Measurements from ENCODE around the gene SUSD6.

Gene SUSD6

DNA sequence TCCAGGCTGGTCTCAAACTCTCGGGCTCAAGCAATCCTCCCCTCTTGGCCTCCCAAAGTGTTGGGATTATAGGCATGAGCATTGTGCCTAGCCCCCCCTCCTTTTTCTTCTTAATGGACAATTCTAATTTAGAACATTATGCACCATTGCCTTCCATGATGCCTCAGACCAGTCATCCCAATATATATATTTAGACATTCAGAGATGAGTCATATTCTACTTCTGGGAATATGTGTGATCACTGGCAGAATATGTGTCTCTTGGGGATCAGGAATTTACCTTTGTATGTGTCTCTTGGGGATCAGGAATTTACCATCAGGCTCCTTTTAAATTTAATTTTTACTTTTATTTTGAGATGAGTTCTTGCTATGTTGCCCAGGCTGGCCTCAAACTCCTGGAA lies 29.2 kb upstream of the SUSD6 start:
- Histone ChIP-seq H4K5ac (ENCODE audit: low read length) (no peak overlapping the region), H3K56ac (ENCODE audit: low read length) (no peak overlapping the region), H3K23ac (ENCODE audit: low read length) (no peak overlapping the region), H4K8ac (ENCODE audit: low read depth, low read length) (no peak overlapping the region), H3K79me2 (ENCODE audit: control insufficient read depth, insufficient read depth, low read length) (no peaks in the 10 kb centered on the region), H3K4me2 (ENCODE audit: low read length) (no peak overlapping the region), H3K18ac (ENCODE audit: low read length) (no peak overlapping the region), H3K27ac (ENCODE audit: low read depth, low read length) (no peak overlapping the region), H3K36me3 (ENCODE audit: control insufficient read depth, insufficient read depth, low read length) (no peaks in the 10 kb centered on the region), H3K79me1 (ENCODE audit: low read length) (no peaks in the 10 kb centered on the region), H2BK15ac (replicated peaks; ENCODE audit: low read depth) (no peak overlapping the region), H3K4ac (ENCODE audit: low read depth, low read length) (no peak overlapping the region), H3K4me3 (ENCODE audit: low read length) (no peak overlapping the region), H2BK120ac (ENCODE audit: low read depth, low read length) (no peak overlapping the region), H3K27me3 (ENCODE audit: insufficient read depth, low read length, poor library complexity) (no peaks in the 10 kb centered on the region), H3K4me1 (ENCODE audit: control insufficient read depth, low read depth, low read length) (no peaks in the 10 kb centered on the region), H2BK5ac (ENCODE audit: low read length) (no peak overlapping the region), H3K9ac (ENCODE audit: low read length) (no peak overlapping the region), H2AK5ac (ENCODE audit: low read length) (no peak overlapping the region)
- no CpG with 5 or more reads among the region's 1 CpG for WGBS (ENCODE audit: extremely low coverage, insufficient coverage, low lambda C conversion rate)
- DNase-seq = no peak

DNA sequence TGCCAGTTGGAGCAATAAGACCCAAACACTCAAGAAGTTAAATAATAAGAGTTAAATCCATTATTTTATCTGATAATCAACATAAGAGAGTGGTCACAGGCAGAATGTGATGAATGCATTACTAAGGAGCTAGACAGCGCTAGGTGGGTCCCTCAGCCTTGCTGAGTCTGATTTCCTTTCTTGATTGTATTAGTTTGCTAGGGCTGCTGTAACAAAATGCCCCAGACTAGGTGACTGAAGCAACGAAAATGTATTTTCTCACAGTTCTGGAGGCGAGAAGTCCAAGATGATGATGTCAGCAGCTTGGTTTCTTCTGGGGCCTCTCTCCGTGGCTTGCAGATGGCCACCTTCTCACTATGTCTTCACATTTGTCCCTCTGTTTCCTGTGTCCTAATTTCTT lies 28.6 kb upstream of the SUSD6 start:
- H4K5ac ChIP-seq (ENCODE audit: low read length) = no peak overlapping the region
- DNase-seq = no peak
- no peak overlapping the region for H3K56ac ChIP-seq (ENCODE audit: low read length)
- no peak overlapping the region for H3K18ac ChIP-seq (ENCODE audit: low read length)
- no peak overlapping the region for H2BK5ac ChIP-seq (ENCODE audit: low read length)
- no peaks in the 10 kb centered on the region for H3K79me2 ChIP-seq (ENCODE audit: control insufficient read depth, insufficient read depth, low read length)
- no peak overlapping the region for H3K4me2 ChIP-seq (ENCODE audit: low read length)
- no peak overlapping the region for H3K9ac ChIP-seq (ENCODE audit: low read length)
- no peaks in the 10 kb centered on the region for H3K4me1 ChIP-seq (ENCODE audit: control insufficient read depth, low read depth, low read length)
- H3K23ac ChIP-seq (ENCODE audit: low read length) = no peak overlapping the region
- no peak overlapping the region for H3K4me3 ChIP-seq (ENCODE audit: low read length)
- H3K27me3 ChIP-seq (ENCODE audit: insufficient read depth, low read length, poor library complexity) = no peaks in the 10 kb centered on the region
- no CpG with 5 or more reads among the region's 4 CpGs for WGBS (ENCODE audit: extremely low coverage, insufficient coverage, low lambda C conversion rate)
- no peak overlapping the region for H2BK15ac ChIP-seq (replicated peaks; ENCODE audit: low read depth)
- H3K79me1 ChIP-seq (ENCODE audit: low read length) = no peaks in the 10 kb centered on the region
- H3K36me3 ChIP-seq (ENCODE audit: control insufficient read depth, insufficient read depth, low read length) = no peaks in the 10 kb centered on the region
- no peak overlapping the region for H4K8ac ChIP-seq (ENCODE audit: low read depth, low read length)
- no peak overlapping the region for H3K27ac ChIP-seq (ENCODE audit: low read depth, low read length)
- H2AK5ac ChIP-seq (ENCODE audit: low read length) = no peak overlapping the region
- H2BK120ac ChIP-seq (ENCODE audit: low read depth, low read length) = no peak overlapping the region
- no peak overlapping the region for H3K4ac ChIP-seq (ENCODE audit: low read depth, low read length)

DNA sequence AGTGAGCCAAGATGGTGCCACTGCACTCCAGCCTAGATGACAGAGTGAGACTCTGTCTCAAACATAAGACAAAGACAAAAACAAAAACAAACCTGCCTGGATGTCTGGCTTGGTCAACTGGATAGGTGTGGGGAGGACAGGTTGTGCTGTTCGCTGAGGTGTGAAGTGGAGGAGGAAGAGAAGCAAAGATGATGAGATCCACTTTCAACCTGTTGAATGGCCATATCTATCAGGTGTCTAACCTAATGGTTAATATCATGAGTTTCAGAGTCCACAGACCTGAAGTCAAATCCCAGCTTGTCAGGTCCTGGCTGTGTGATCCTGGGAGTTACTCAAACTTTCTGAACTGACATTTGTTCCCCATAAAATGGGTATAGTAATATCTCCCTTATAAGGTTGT lies 27.0 kb upstream of the SUSD6 start:
- H2BK5ac ChIP-seq (ENCODE audit: low read length) = no peak overlapping the region
- no peak overlapping the region for H2AK5ac ChIP-seq (ENCODE audit: low read length)
- no peak overlapping the region for H3K56ac ChIP-seq (ENCODE audit: low read length)
- no peak overlapping the region for H2BK120ac ChIP-seq (ENCODE audit: low read depth, low read length)
- no peaks in the 10 kb centered on the region for H3K4me1 ChIP-seq (ENCODE audit: control insufficient read depth, low read depth, low read length)
- H3K79me2 ChIP-seq (ENCODE audit: control insufficient read depth, insufficient read depth, low read length) = no peaks in the 10 kb centered on the region
- no peak overlapping the region for H3K9ac ChIP-seq (ENCODE audit: low read length)
- H4K5ac ChIP-seq (ENCODE audit: low read length) = no peak overlapping the region
- H3K36me3 ChIP-seq (ENCODE audit: control insufficient read depth, insufficient read depth, low read length) = no peaks in the 10 kb centered on the region
- H3K79me1 ChIP-seq (ENCODE audit: low read length) = no peaks in the 10 kb centered on the region
- no peak overlapping the region for H3K4me3 ChIP-seq (ENCODE audit: low read length)
- no peak overlapping the region for H3K23ac ChIP-seq (ENCODE audit: low read length)
- DNase-seq = no peak
- no peak overlapping the region for H3K18ac ChIP-seq (ENCODE audit: low read length)
- no peak overlapping the region for H2BK15ac ChIP-seq (replicated peaks; ENCODE audit: low read depth)
- WGBS (ENCODE audit: extremely low coverage, insufficient coverage, low lambda C conversion rate) = no CpG with 5 or more reads among the region's 1 CpG
- H3K4me2 ChIP-seq (ENCODE audit: low read length) = no peak overlapping the region
- no peaks in the 10 kb centered on the region for H3K27me3 ChIP-seq (ENCODE audit: insufficient read depth, low read length, poor library complexity)
- H4K8ac ChIP-seq (ENCODE audit: low read depth, low read length) = no peak overlapping the region
- no peak overlapping the region for H3K27ac ChIP-seq (ENCODE audit: low read depth, low read length)
- H3K4ac ChIP-seq (ENCODE audit: low read depth, low read length) = no peak overlapping the region

DNA sequence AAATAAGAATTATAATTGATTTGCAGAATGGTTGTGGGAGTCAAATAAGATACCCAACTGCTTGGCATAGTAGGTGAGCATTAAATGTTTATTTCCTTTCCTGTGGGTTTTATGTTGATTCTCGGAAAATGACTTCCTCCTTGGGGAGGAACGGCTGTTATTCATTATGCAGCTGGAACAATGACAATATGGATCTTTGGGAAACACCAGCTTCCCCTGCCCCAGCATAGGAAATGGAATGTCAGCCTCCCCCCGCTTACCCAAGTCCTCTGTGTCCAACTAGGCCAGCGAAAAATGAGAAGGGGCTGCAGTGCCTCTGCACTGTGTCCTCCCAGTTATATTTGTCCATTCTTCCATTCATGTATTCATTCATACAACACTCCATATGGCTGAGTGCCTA lies 25.0 kb upstream of the SUSD6 start:
- H3K18ac ChIP-seq (ENCODE audit: low read length) = no peak overlapping the region
- no peak overlapping the region for H3K56ac ChIP-seq (ENCODE audit: low read length)
- no peak overlapping the region for H4K8ac ChIP-seq (ENCODE audit: low read depth, low read length)
- no peaks in the 10 kb centered on the region for H3K27me3 ChIP-seq (ENCODE audit: insufficient read depth, low read length, poor library complexity)
- no peak overlapping the region for H3K4me2 ChIP-seq (ENCODE audit: low read length)
- no peaks in the 10 kb centered on the region for H3K79me2 ChIP-seq (ENCODE audit: control insufficient read depth, insufficient read depth, low read length)
- no peaks in the 10 kb centered on the region for H3K79me1 ChIP-seq (ENCODE audit: low read length)
- no peak overlapping the region for H2BK5ac ChIP-seq (ENCODE audit: low read length)
- H2BK15ac ChIP-seq (replicated peaks; ENCODE audit: low read depth) = no peak overlapping the region
- no peak overlapping the region for H3K27ac ChIP-seq (ENCODE audit: low read depth, low read length)
- WGBS (ENCODE audit: extremely low coverage, insufficient coverage, low lambda C conversion rate) = no CpG with 5 or more reads among the region's 4 CpGs
- DNase-seq = no peak
- no peak overlapping the region for H2AK5ac ChIP-seq (ENCODE audit: low read length)
- no peak overlapping the region for H2BK120ac ChIP-seq (ENCODE audit: low read depth, low read length)
- no peak overlapping the region for H3K4me3 ChIP-seq (ENCODE audit: low read length)
- no peak overlapping the region for H3K23ac ChIP-seq (ENCODE audit: low read length)
- H3K4ac ChIP-seq (ENCODE audit: low read depth, low read length) = no peak overlapping the region
- H3K4me1 ChIP-seq (ENCODE audit: control insufficient read depth, low read depth, low read length) = no peaks in the 10 kb centered on the region
- no peak overlapping the region for H3K9ac ChIP-seq (ENCODE audit: low read length)
- H3K36me3 ChIP-seq (ENCODE audit: control insufficient read depth, insufficient read depth, low read length) = no peaks in the 10 kb centered on the region
- H4K5ac ChIP-seq (ENCODE audit: low read length) = no peak overlapping the region

DNA sequence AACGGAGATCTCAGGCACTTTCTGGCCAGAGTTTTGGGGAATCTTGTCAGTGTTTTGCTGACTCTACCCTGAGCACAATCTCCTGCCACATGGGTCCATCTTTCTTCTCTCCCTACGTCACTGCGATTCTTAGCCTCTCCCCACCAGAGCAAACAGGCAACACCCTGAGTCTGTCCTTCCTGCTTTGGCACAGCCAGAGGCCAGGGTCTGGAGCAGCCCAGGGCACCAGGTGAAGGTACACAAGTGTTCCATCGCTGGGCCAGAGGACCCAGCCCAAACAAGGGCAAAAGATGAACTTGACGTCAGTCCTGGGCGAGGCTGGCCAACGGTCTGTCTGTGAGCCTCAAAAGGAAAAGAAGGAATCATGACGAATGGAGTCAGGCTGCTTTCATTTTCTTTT lies 24.0 kb upstream of the SUSD6 start:
- H3K9ac ChIP-seq (ENCODE audit: low read length) = no peak overlapping the region
- H2BK5ac ChIP-seq (ENCODE audit: low read length) = no peak overlapping the region
- no peak overlapping the region for H3K27ac ChIP-seq (ENCODE audit: low read depth, low read length)
- H3K4ac ChIP-seq (ENCODE audit: low read depth, low read length) = no peak overlapping the region
- H3K23ac ChIP-seq (ENCODE audit: low read length) = no peak overlapping the region
- H3K56ac ChIP-seq (ENCODE audit: low read length) = no peak overlapping the region
- no peak overlapping the region for H3K18ac ChIP-seq (ENCODE audit: low read length)
- H3K4me2 ChIP-seq (ENCODE audit: low read length) = no peak overlapping the region
- WGBS (ENCODE audit: extremely low coverage, insufficient coverage, low lambda C conversion rate) = no CpG with 5 or more reads among the region's 8 CpGs
- H3K4me3 ChIP-seq (ENCODE audit: low read length) = no peak overlapping the region
- H3K36me3 ChIP-seq (ENCODE audit: control insufficient read depth, insufficient read depth, low read length) = no peaks in the 10 kb centered on the region
- DNase-seq = no peak
- no peaks in the 10 kb centered on the region for H3K27me3 ChIP-seq (ENCODE audit: insufficient read depth, low read length, poor library complexity)
- no peak overlapping the region for H4K8ac ChIP-seq (ENCODE audit: low read depth, low read length)
- no peaks in the 10 kb centered on the region for H3K79me1 ChIP-seq (ENCODE audit: low read length)
- no peaks in the 10 kb centered on the region for H3K79me2 ChIP-seq (ENCODE audit: control insufficient read depth, insufficient read depth, low read length)
- H2BK15ac ChIP-seq (replicated peaks; ENCODE audit: low read depth) = no peak overlapping the region
- no peaks in the 10 kb centered on the region for H3K4me1 ChIP-seq (ENCODE audit: control insufficient read depth, low read depth, low read length)
- H4K5ac ChIP-seq (ENCODE audit: low read length) = no peak overlapping the region
- no peak overlapping the region for H2AK5ac ChIP-seq (ENCODE audit: low read length)
- H2BK120ac ChIP-seq (ENCODE audit: low read depth, low read length) = no peak overlapping the region

DNA sequence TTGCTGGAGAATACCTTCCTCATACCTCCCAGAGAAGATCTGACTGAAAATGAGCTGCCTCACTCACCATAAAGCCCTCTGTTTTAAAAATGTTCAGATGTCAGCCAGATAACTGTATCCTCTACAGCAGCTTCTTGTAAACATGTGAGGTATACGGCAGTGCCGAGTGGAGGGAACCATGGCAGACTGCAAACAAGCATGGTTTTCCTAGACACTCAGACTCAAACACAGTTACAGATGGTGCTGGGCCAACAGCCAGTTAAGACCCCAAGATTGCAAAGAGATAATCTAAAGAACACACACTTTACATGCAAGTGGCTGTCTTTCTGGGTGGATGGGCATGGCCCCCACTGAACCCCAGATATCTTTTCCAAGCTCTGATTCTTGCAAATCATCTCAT lies 20.1 kb upstream of the SUSD6 start:
- no peaks in the 10 kb centered on the region for H3K27me3 ChIP-seq (ENCODE audit: insufficient read depth, low read length, poor library complexity)
- H2BK120ac ChIP-seq (ENCODE audit: low read depth, low read length) = no peak overlapping the region
- no peak overlapping the region for H3K4me3 ChIP-seq (ENCODE audit: low read length)
- no peak overlapping the region for H3K18ac ChIP-seq (ENCODE audit: low read length)
- H3K27ac ChIP-seq (ENCODE audit: low read depth, low read length) = no peak overlapping the region
- no peaks in the 10 kb centered on the region for H3K36me3 ChIP-seq (ENCODE audit: control insufficient read depth, insufficient read depth, low read length)
- H3K56ac ChIP-seq (ENCODE audit: low read length) = no peak overlapping the region
- no peak overlapping the region for H3K4me2 ChIP-seq (ENCODE audit: low read length)
- no peak overlapping the region for H3K9ac ChIP-seq (ENCODE audit: low read length)
- H3K79me2 ChIP-seq (ENCODE audit: control insufficient read depth, insufficient read depth, low read length) = no peaks in the 10 kb centered on the region
- no CpG with 5 or more reads among the region's 2 CpGs for WGBS (ENCODE audit: extremely low coverage, insufficient coverage, low lambda C conversion rate)
- no peak for DNase-seq
- H3K23ac ChIP-seq (ENCODE audit: low read length) = no peak overlapping the region
- no peak overlapping the region for H4K8ac ChIP-seq (ENCODE audit: low read depth, low read length)
- no peak overlapping the region for H3K4ac ChIP-seq (ENCODE audit: low read depth, low read length)
- H4K5ac ChIP-seq (ENCODE audit: low read length) = no peak overlapping the region
- no peak overlapping the region for H2BK15ac ChIP-seq (replicated peaks; ENCODE audit: low read depth)
- H2BK5ac ChIP-seq (ENCODE audit: low read length) = no peak overlapping the region
- no peaks in the 10 kb centered on the region for H3K4me1 ChIP-seq (ENCODE audit: control insufficient read depth, low read depth, low read length)
- no peaks in the 10 kb centered on the region for H3K79me1 ChIP-seq (ENCODE audit: low read length)
- H2AK5ac ChIP-seq (ENCODE audit: low read length) = no peak overlapping the region

All from mesendoderm (in vitro differentiated cells).